Mesenchymal stem cell (in vitro differentiated cells and primary cell): ENCODE data around the gene KCNJ8.
A peak's percentile ranks its signal among the peaks of the same experiment; 100 is the strongest.

Experiments
- DNase-seq: peaks from one replicate; pipeline ENCODE4 v3.0.0-alpha.2; 2013
- H2AFZ ChIP-seq: one replicate; pipeline ENCODE4 v1.6.1; 2013; ENCODE audit warnings: low read depth, mild to moderate bottlenecking, control low read depth, inconsistent platforms, low read length, moderate library complexity
- H2AK5ac ChIP-seq: 2 replicates; pipeline ENCODE4 v1.6.1; 2013; ENCODE audit warnings: low read length, moderate library complexity, mild to moderate bottlenecking, inconsistent platforms; ENCODE audit not compliant: severe bottlenecking
- H2BK120ac ChIP-seq: one replicate; pipeline ENCODE4 v1.6.1; 2013; ENCODE audit warnings: low read depth, mild to moderate bottlenecking, inconsistent platforms, low read length, moderate library complexity
- H2BK12ac ChIP-seq, 2 experiments: one replicate each; pipeline ENCODE4 v1.6.1; 2013; ENCODE audit warnings: inconsistent platforms in 2 of 2, low read length in 2 of 2, mild to moderate bottlenecking in 2 of 2, moderate library complexity in 2 of 2, control low read depth in 1 of 2
- H2BK15ac ChIP-seq: one replicate; pipeline ENCODE4 v1.6.1; 2013; ENCODE audit warnings: mild to moderate bottlenecking, low read depth, inconsistent platforms; ENCODE audit not compliant: poor library complexity, severe bottlenecking
- H2BK5ac ChIP-seq: 2 replicates; pipeline ENCODE4 v1.6.1; 2013; ENCODE audit warnings: low read depth, mild to moderate bottlenecking, low read length, control low read depth, inconsistent platforms; ENCODE audit not compliant: poor library complexity, severe bottlenecking
- H3K14ac ChIP-seq, 2 experiments: one replicate each; pipeline ENCODE4 v1.6.1; 2013; ENCODE audit warnings: inconsistent platforms in 2 of 2, low read length in 2 of 2, control low read depth in 1 of 2, mild to moderate bottlenecking in 1 of 2, moderate library complexity in 1 of 2
- H3K18ac ChIP-seq, 2 experiments: one replicate each; pipeline ENCODE4 v1.6.1; 2013; ENCODE audit warnings: inconsistent platforms in 2 of 2, low read length in 2 of 2, control low read depth in 1 of 2, low read depth in 1 of 2, mild to moderate bottlenecking in 1 of 2
- H3K23ac ChIP-seq, 2 experiments: one replicate each; pipeline ENCODE4 v1.6.1; 2013; ENCODE audit warnings: inconsistent platforms in 2 of 2, low read length in 2 of 2, mild to moderate bottlenecking in 2 of 2, moderate library complexity in 2 of 2, control low read depth in 1 of 2
- H3K27ac ChIP-seq: 2 replicates; pipeline ENCODE4 v1.5.1; 2013; ENCODE audit warnings: mild to moderate bottlenecking, moderate library complexity, low read length, control low read depth, inconsistent platforms; ENCODE audit not compliant: poor library complexity, severe bottlenecking
- H3K27me3 ChIP-seq, 2 experiments: 2 replicates each; pipeline versions ENCODE4 v1.6.1 to v1.7.0; 2013; ENCODE audit warnings: low read length in 2 of 2, mild to moderate bottlenecking in 2 of 2, moderate library complexity in 2 of 2, control low read depth in 1 of 2, inconsistent platforms in 1 of 2; ENCODE audit not compliant: control insufficient read depth in 1 of 2, insufficient read depth in 1 of 2
- H3K36me3 ChIP-seq, 2 experiments: 2 replicates each; pipeline versions ENCODE4 v1.6.1 to v1.7.0; 2013; ENCODE audit warnings: low read length in 2 of 2, control low read depth in 1 of 2, inconsistent platforms in 1 of 2, low read depth in 1 of 2, mild to moderate bottlenecking in 1 of 2; ENCODE audit not compliant: insufficient read depth in 2 of 2, control insufficient read depth in 1 of 2
- H3K4ac ChIP-seq, 2 experiments: one replicate each; pipeline ENCODE4 v1.6.1; 2013; ENCODE audit warnings: inconsistent platforms in 2 of 2, low read length in 2 of 2, mild to moderate bottlenecking in 2 of 2, moderate library complexity in 2 of 2, control low read depth in 1 of 2, low read depth in 1 of 2
- H3K4me1 ChIP-seq: 2 replicates; pipeline ENCODE4 v1.6.1; 2013; ENCODE audit warnings: low read depth, low read length, control low read depth; ENCODE audit not compliant: control insufficient read depth, insufficient read depth
- H3K4me2 ChIP-seq: 2 replicates; pipeline ENCODE4 v1.6.1; 2013; ENCODE audit warnings: low read length, mild to moderate bottlenecking, inconsistent platforms; ENCODE audit not compliant: poor library complexity, severe bottlenecking
- H3K4me3 ChIP-seq, 2 experiments: 2 replicates each; pipeline versions ENCODE4 v1.5.1 to v1.7.0; 2013; ENCODE audit warnings: low read length in 2 of 2, mild to moderate bottlenecking in 2 of 2, control low read depth in 1 of 2, low read depth in 1 of 2; ENCODE audit not compliant: insufficient read depth in 1 of 2
- H3K79me1 ChIP-seq: replicated peaks from 2 replicates; pipeline ENCODE4 v1.6.1; 2013; ENCODE audit warnings: mild to moderate bottlenecking, control low read depth, low read length, inconsistent platforms; ENCODE audit not compliant: poor library complexity, severe bottlenecking
- H3K9ac ChIP-seq: 2 replicates; pipeline ENCODE4 v1.7.0; 2013; ENCODE audit warnings: mild to moderate bottlenecking, low read length, moderate library complexity
- H3K9me3 ChIP-seq: 2 replicates; pipeline ENCODE4 v1.7.0; 2013; ENCODE audit warnings: mild to moderate bottlenecking, low read length; ENCODE audit not compliant: control insufficient read depth
- H4K8ac ChIP-seq: one replicate; pipeline ENCODE4 v1.6.1; 2013; ENCODE audit warnings: inconsistent platforms, mild to moderate bottlenecking, low read length, moderate library complexity
- H4K91ac ChIP-seq: one replicate; pipeline ENCODE4 v1.6.1; 2013; ENCODE audit warnings: mild to moderate bottlenecking, low read length, inconsistent platforms
- WGBS: methylation state at CpG from one replicate; pipeline ENCODE4 v1.1.7; 2013; ENCODE audit warnings: mixed read lengths; 5-methylcytosine and 5-hydroxymethylcytosine counted together

Gene KCNJ8

DNA sequence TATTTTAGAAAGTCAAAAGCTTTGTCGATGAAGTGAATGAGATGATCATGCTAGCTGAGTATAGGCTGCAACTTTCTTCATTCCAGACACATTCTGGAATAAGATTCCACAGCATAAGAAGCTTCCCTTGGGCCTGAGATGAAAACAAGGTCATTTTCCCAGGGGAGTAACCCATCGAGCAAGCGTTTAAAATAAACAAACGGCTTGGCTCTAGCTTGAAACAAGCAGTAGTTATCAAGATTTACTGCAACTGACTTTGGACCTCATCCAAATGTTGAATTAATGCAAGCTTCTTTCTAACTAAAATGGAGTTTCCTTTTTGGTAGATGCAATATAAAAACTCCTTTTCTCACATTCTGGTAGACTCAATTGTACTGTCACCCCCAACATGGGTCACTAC, 23.0 kb downstream of the KCNJ8 start:
- H4K91ac ChIP-seq: no peak overlapping the region
- H3K14ac ChIP-seq: no peak overlapping the region
- no peak overlapping the region for H3K23ac ChIP-seq
- peak; percentile 72 for DNase-seq
- H2BK12ac ChIP-seq: no peak overlapping the region
- no peaks in the 10 kb centered on the region for H3K79me1 ChIP-seq
- WGBS: 24% methylated on average over 4 of the region's 4 CpGs
- no peak overlapping the region for H3K4me3 ChIP-seq
- H3K4me1 ChIP-seq: no peaks in the 10 kb centered on the region
- no peak overlapping the region for H3K4ac ChIP-seq
- no peak overlapping the region for H3K27ac ChIP-seq
- no peak overlapping the region for H2AK5ac ChIP-seq
- no peak overlapping the region for H2BK5ac ChIP-seq
- no peak overlapping the region for H3K4me2 ChIP-seq
- no peak overlapping the region for H2AFZ ChIP-seq
- no peak overlapping the region for H4K8ac ChIP-seq
- H3K36me3 ChIP-seq: no peaks in the 10 kb centered on the region
- H2BK15ac ChIP-seq: no peak overlapping the region
- H3K18ac ChIP-seq: no peak overlapping the region
- no peak overlapping the region for H3K9ac ChIP-seq
- no peak overlapping the region for H2BK120ac ChIP-seq
- no peaks in the 10 kb centered on the region for H3K9me3 ChIP-seq
- no peaks in the 10 kb centered on the region for H3K27me3 ChIP-seq

DNA sequence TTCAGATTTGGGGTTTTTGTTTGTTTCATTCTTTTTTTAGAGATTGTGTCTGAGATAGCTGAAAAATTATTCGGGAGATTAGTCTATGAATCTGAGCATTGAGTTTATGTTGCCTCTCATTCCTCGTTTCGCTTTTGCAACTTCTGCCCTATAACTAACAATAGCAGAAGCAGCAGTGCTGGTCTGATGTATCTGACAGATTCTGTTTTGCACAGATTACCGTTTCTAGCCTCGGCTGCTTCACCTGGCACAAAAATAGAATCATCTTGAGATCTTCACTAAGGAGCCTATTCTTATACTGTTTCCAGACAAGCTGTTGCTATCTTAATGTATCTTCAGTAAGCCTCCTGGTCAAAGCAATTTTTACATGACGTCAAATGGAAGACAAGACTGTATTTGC, 29.2 kb downstream of the KCNJ8 start:
- no peaks in the 10 kb centered on the region for H3K79me1 ChIP-seq
- H3K27me3 ChIP-seq: no peaks in the 10 kb centered on the region
- H2BK15ac ChIP-seq: no peak overlapping the region
- H3K4me2 ChIP-seq: no peak overlapping the region
- H3K4ac ChIP-seq: no peak overlapping the region
- H3K9me3 ChIP-seq: peaks cover 12% of the 10 kb centered on the region
- H3K9ac ChIP-seq: no peak overlapping the region
- H3K18ac ChIP-seq: no peak overlapping the region
- no peaks in the 10 kb centered on the region for H3K4me1 ChIP-seq
- H2BK12ac ChIP-seq: no peak overlapping the region
- H3K23ac ChIP-seq: no peak overlapping the region
- WGBS: 79% methylated on average over 6 of the region's 6 CpGs
- no peak overlapping the region for H2AK5ac ChIP-seq
- no peak overlapping the region for H2BK5ac ChIP-seq
- H4K91ac ChIP-seq: no peak overlapping the region
- H3K27ac ChIP-seq: no peak overlapping the region
- H3K14ac ChIP-seq: no peak overlapping the region
- no peak overlapping the region for H2BK120ac ChIP-seq
- no peak for DNase-seq
- H2AFZ ChIP-seq: no peak overlapping the region
- no peak overlapping the region for H4K8ac ChIP-seq
- H3K36me3 ChIP-seq: no peaks in the 10 kb centered on the region
- H3K4me3 ChIP-seq: no peak overlapping the region

DNA sequence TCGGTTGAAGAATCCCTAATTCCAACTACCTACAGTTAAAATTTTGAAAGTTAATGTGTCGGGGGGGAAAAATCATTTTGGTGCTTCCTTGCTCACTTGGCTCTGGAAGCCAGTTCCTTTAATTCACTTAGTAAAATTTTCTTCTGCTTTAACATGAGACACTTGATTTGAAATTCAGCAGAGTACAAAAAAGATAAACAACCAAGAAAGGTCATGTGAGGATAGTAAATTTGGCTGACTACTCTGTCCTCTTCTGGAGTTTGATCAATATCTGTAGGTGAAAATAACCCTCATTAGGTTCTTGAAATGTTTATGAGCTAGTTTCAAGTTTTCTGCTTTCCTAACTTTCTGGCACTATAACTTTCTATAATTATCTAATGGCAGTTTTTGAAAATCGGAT, 43.4 kb downstream of the KCNJ8 start:
- no peak overlapping the region for H3K27ac ChIP-seq
- no peak overlapping the region for H2BK5ac ChIP-seq
- no peaks in the 10 kb centered on the region for H3K79me1 ChIP-seq
- no peaks in the 10 kb centered on the region for H3K9me3 ChIP-seq
- H3K4ac ChIP-seq: no peak overlapping the region
- no peak overlapping the region for H2BK120ac ChIP-seq
- no peaks in the 10 kb centered on the region for H3K4me1 ChIP-seq
- no peaks in the 10 kb centered on the region for H3K27me3 ChIP-seq
- no peak overlapping the region for H4K91ac ChIP-seq
- no peak overlapping the region for H2BK12ac ChIP-seq
- H3K23ac ChIP-seq: no peak overlapping the region
- no peak overlapping the region for H3K4me2 ChIP-seq
- no peak overlapping the region for H2AFZ ChIP-seq
- H3K36me3 ChIP-seq: no peaks in the 10 kb centered on the region
- H3K4me3 ChIP-seq: no peak overlapping the region
- no peak overlapping the region for H2BK15ac ChIP-seq
- no peak overlapping the region for H4K8ac ChIP-seq
- WGBS: no CpG with 5 or more reads among the region's 3 CpGs
- DNase-seq: no peak
- H2AK5ac ChIP-seq: no peak overlapping the region
- no peak overlapping the region for H3K18ac ChIP-seq
- no peak overlapping the region for H3K14ac ChIP-seq
- H3K9ac ChIP-seq: no peak overlapping the region

DNA sequence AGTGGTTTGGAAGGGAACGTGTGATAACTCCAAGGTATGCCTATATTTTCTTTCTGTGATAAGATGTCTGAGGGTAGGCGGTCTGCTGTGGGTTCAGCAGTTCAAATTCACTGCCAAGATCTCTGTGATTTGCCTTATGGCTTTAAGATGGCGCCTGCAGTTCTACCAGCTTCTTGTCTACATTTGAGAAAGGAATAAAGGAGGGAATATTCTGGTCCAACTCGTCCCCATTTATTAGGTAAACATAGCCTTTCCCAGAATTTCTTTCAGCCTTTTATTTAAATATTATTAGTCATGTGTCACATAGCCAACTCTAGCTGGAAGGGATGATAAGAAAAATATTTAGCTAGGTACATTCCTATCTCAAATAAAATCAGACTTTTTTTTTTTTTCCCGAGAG, 48.8 kb downstream of the KCNJ8 start:
- Histone ChIP-seq H3K79me1 (no peaks in the 10 kb centered on the region), H3K23ac (no peak overlapping the region), H2BK12ac (no peak overlapping the region), H2BK5ac (no peak overlapping the region), H2AFZ (no peak overlapping the region), H3K18ac (no peak overlapping the region), H3K4me3 (no peak overlapping the region), H3K4me2 (no peak overlapping the region), H4K91ac (no peak overlapping the region), H3K27ac (no peak overlapping the region), H3K9me3 (no peaks in the 10 kb centered on the region), H3K14ac (no peak overlapping the region), H3K9ac (no peak overlapping the region), H2BK15ac (no peak overlapping the region), H3K27me3 (no peaks in the 10 kb centered on the region), H2AK5ac (no peak overlapping the region), H3K4ac (no peak overlapping the region), H2BK120ac (no peak overlapping the region), H3K4me1 (no peaks in the 10 kb centered on the region), H3K36me3 (no peaks in the 10 kb centered on the region), H4K8ac (no peak overlapping the region)
- 52% methylated on average over 3 of the region's 5 CpGs for WGBS
- DNase-seq: no peak
